ENCODE measurements around the gene AMER3. TPM values are rescaled to one million over a fixed set of nuclear protein-coding genes. Genes with fewer than 3 reads are reported as not detected.
A peak's percentile ranks its signal among the peaks of the same experiment; 100 is the strongest.

The AMER3 gene
- total RNA-seq, 4 donors from 2014 or later = not detected

- DNase-seq (ENCODE audit: low spot score in 2 of 2) = peak in 1 of 2 donors; percentile 69
- H3K4me3 ChIP-seq (ENCODE audit: low read depth, poor library complexity, severe bottlenecking) = no peak overlapping the region
- intact Hi-C loops (cut with DNase I; ENCODE audit: low total_unique reads) = no loop called here
- WGBS, 2 donors = 39% methylated on average over 16 of the region's 16 CpGs
- no peak for TF ChIP-seq CTCF (IDR thresholded peaks at IDR 0.05)
- TF ChIP-seq POLR2A (IDR thresholded peaks at IDR 0.05) = no peak
Measured at GRCh38 chr2:130756874-130757668, 1.7 kb downstream of the AMER3 start.

GRCh38 chr2:130759906-130760753 is 4.8 kb downstream of the AMER3 start:
- WGBS, 2 donors = 64 to 65% methylated on average over 9 to 10 of the region's 10 CpGs
- TF ChIP-seq CTCF (IDR thresholded peaks at IDR 0.05) (no peak), POLR2A (IDR thresholded peaks at IDR 0.05) (no peak)
- intact Hi-C loops (cut with DNase I; ENCODE audit: low total_unique reads) = no loop called here
- H3K4me3 ChIP-seq (ENCODE audit: low read depth, poor library complexity, severe bottlenecking) = no peak overlapping the region
- no peak for DNase-seq (ENCODE audit: low spot score in 2 of 2)

GRCh38 chr2:130760754-130761751 is 5.7 kb downstream of the AMER3 start:
- H3K4me3 ChIP-seq (ENCODE audit: low read depth, poor library complexity, severe bottlenecking) = peak overlapping the region; percentile 2
- peak in 1 of 2 donors; percentile 75 for DNase-seq (ENCODE audit: low spot score in 2 of 2)
- no peak for TF ChIP-seq CTCF (IDR thresholded peaks at IDR 0.05)
- no peak for TF ChIP-seq POLR2A (IDR thresholded peaks at IDR 0.05)
- WGBS, 2 donors = 72 to 78% methylated on average over 13 to 14 of the region's 14 CpGs
- intact Hi-C loops (cut with DNase I; ENCODE audit: low total_unique reads) = no loop called here

- no peak for TF ChIP-seq CTCF (IDR thresholded peaks at IDR 0.05)
- TF ChIP-seq POLR2A (IDR thresholded peaks at IDR 0.05) = no peak
- no peak overlapping the region for H3K4me3 ChIP-seq (ENCODE audit: low read depth, poor library complexity, severe bottlenecking)
- intact Hi-C loops (cut with DNase I; ENCODE audit: low total_unique reads) = no loop called here
- WGBS, 2 donors = 81 to 89% methylated on average over 32 to 33 of the region's 37 CpGs
- DNase-seq (ENCODE audit: low spot score in 2 of 2) = no peak
Measured at GRCh38 chr2:130762031-130762909, 6.9 kb downstream of the AMER3 start.

All from lower leg skin (tissue), 4 donors.